ENCODE measurements around the gene ERICH2. TPM values are rescaled to one million over a fixed set of nuclear protein-coding genes. Genes with fewer than 3 reads are reported as not detected.

Gene ERICH2
- total RNA-seq, 1 donor from 2014 or later, result 8.5 TPM

GRCh38 chr2:170827841-170828532 is 57.8 kb downstream of the ERICH2 start:
- TF ChIP-seq CTCF (IDR thresholded peaks at IDR 0.05), result no peak
- Histone ChIP-seq H3K27ac (no peak overlapping the region), H3K36me3 (no peaks in the 10 kb centered on the region), H3K9me3 (no peaks in the 10 kb centered on the region), H3K4me1 (peaks cover 10% of the 10 kb centered on the region), H3K27me3 (ENCODE audit: low read depth) (peaks cover 53% of the 10 kb centered on the region), H3K4me3 (no peak overlapping the region)
- ATAC-seq (no peak), DNase-seq (no peak)
- intact Hi-C loops (cut with DNase I), result no loop called here

GRCh38 chr2:170828533-170828916 is 58.3 kb downstream of the ERICH2 start:
- Histone ChIP-seq H3K4me3 (no peak overlapping the region), H3K36me3 (no peaks in the 10 kb centered on the region), H3K27ac (no peak overlapping the region), H3K4me1 (peaks cover 4% of the 10 kb centered on the region), H3K9me3 (no peaks in the 10 kb centered on the region), H3K27me3 (ENCODE audit: low read depth) (peaks cover 48% of the 10 kb centered on the region)
- ATAC-seq, result no peak
- no peak for TF ChIP-seq CTCF (IDR thresholded peaks at IDR 0.05)
- DNase-seq, result no peak
- intact Hi-C loops (cut with DNase I), result no loop called here

GRCh38 chr2:170829036-170829435 is 58.9 kb downstream of the ERICH2 start:
- DNase-seq (no peak), ATAC-seq (no peak)
- peaks cover 42% of the 10 kb centered on the region for H3K27me3 ChIP-seq (ENCODE audit: low read depth)
- no peaks in the 10 kb centered on the region for H3K36me3 ChIP-seq
- intact Hi-C loops (cut with DNase I), result no loop called here
- H3K4me3 ChIP-seq, result no peak overlapping the region
- no peaks in the 10 kb centered on the region for H3K4me1 ChIP-seq
- no peak overlapping the region for H3K27ac ChIP-seq
- H3K9me3 ChIP-seq, result no peaks in the 10 kb centered on the region
- TF ChIP-seq CTCF (IDR thresholded peaks at IDR 0.05), result no peak

- H3K27me3 ChIP-seq (ENCODE audit: low read depth), result peaks cover 33% of the 10 kb centered on the region
- no peak overlapping the region for H3K27ac ChIP-seq
- H3K4me1 ChIP-seq, result no peaks in the 10 kb centered on the region
- no peak for ATAC-seq
- no peak for TF ChIP-seq CTCF (IDR thresholded peaks at IDR 0.05)
- intact Hi-C loops (cut with DNase I), result no loop called here
- no peak overlapping the region for H3K4me3 ChIP-seq
- DNase-seq, result no peak
- no peaks in the 10 kb centered on the region for H3K36me3 ChIP-seq
- H3K9me3 ChIP-seq, result no peaks in the 10 kb centered on the region
These were observed 60.0 kb downstream of the ERICH2 start for GRCh38 chr2:170830166-170830565.

- peaks cover 24% of the 10 kb centered on the region for H3K27me3 ChIP-seq (ENCODE audit: low read depth)
- no peaks in the 10 kb centered on the region for H3K9me3 ChIP-seq
- H3K27ac ChIP-seq, result no peak overlapping the region
- ATAC-seq (no peak), DNase-seq (no peak)
- TF ChIP-seq CTCF (IDR thresholded peaks at IDR 0.05), result no peak
- H3K4me3 ChIP-seq, result no peak overlapping the region
- H3K36me3 ChIP-seq, result no peaks in the 10 kb centered on the region
- no peaks in the 10 kb centered on the region for H3K4me1 ChIP-seq
- intact Hi-C loops (cut with DNase I), result no loop called here
These were observed 60.9 kb downstream of the ERICH2 start for GRCh38 chr2:170831115-170831514.
